HG03095 (cell line): ENCODE results near the gene QSER1.
"Not testable (repeated sequence)": the region's sequence is repeated elsewhere in the genome, so short reads cannot be mapped to it uniquely, and the experiment has no call there.

Experiments
- ATAC-seq: cut with Tn5 transposase; IDR thresholded peaks from one replicate; pipeline ENCODE4 v1.9.1; 2021; ENCODE audit warnings: moderate library complexity; ENCODE audit not compliant: unreplicated experiment

The QSER1 gene

GRCh38 chr11:32931606-32932005 is 39.0 kb downstream of the QSER1 start:
- no peak for ATAC-seq

GRCh38 chr11:32932196-32932595 is 39.6 kb downstream of the QSER1 start:
- no peak for ATAC-seq

- ATAC-seq, result no peak
Observed at GRCh38 chr11:32935462-32936029, 42.9 kb downstream of the QSER1 start.

- ATAC-seq, result not testable (repeated sequence)
Observed at GRCh38 chr11:32936178-32936577, 43.6 kb downstream of the QSER1 start.

GRCh38 chr11:32937283-32937682 is 44.7 kb downstream of the QSER1 start:
- ATAC-seq, result not testable (repeated sequence)

- peak; percentile 75 for ATAC-seq
Observed at GRCh38 chr11:32939046-32939445, 46.4 kb downstream of the QSER1 start.

GRCh38 chr11:32939866-32940265 is 47.3 kb downstream of the QSER1 start:
- ATAC-seq, result no peak

- no peak for ATAC-seq
Observed at GRCh38 chr11:32940865-32941264, 48.3 kb downstream of the QSER1 start.

GRCh38 chr11:32947978-32948377 is 55.4 kb downstream of the QSER1 start:
- no peak for ATAC-seq

GRCh38 chr11:32949739-32950138 is 57.1 kb downstream of the QSER1 start:
- no peak for ATAC-seq

- no peak for ATAC-seq
Observed at GRCh38 chr11:32952421-32952820, 59.8 kb downstream of the QSER1 start.

GRCh38 chr11:32953700-32954099 is 61.1 kb downstream of the QSER1 start:
- no peak for ATAC-seq

- ATAC-seq, result no peak
Observed at GRCh38 chr11:32960553-32961164, 68.0 kb downstream of the QSER1 start.

- ATAC-seq, result no peak
Observed at GRCh38 chr11:32962016-32962415, 69.4 kb downstream of the QSER1 start.

- ATAC-seq, result no peak
Observed at GRCh38 chr11:32963721-32964120, 71.1 kb downstream of the QSER1 start.

- no peak for ATAC-seq
Observed at GRCh38 chr11:32968541-32968940, 75.9 kb downstream of the QSER1 start.

GRCh38 chr11:32972233-32972632 is 79.6 kb downstream of the QSER1 start:
- not testable (repeated sequence) for ATAC-seq

GRCh38 chr11:32972781-32973180 is 80.2 kb downstream of the QSER1 start:
- ATAC-seq, result no peak

GRCh38 chr11:32982626-32983025 is 90.0 kb downstream of the QSER1 start:
- no peak for ATAC-seq

GRCh38 chr11:32983506-32983905 is 90.9 kb downstream of the QSER1 start:
- ATAC-seq, result no peak

- ATAC-seq, result no peak
Observed at GRCh38 chr11:32985600-32985999, 93.0 kb downstream of the QSER1 start.

- no peak for ATAC-seq
Observed at GRCh38 chr11:32987851-32988250, 95.2 kb downstream of the QSER1 start.

- ATAC-seq, result no peak
Observed at GRCh38 chr11:32990481-32990880, 97.9 kb downstream of the QSER1 start.
